Activated naive CD8-positive, alpha-beta T cell treated with anti-CD3 and anti-CD28 coated beads for 36 hours (primary cell): ENCODE results near the gene GLB1L. TPM values are rescaled to one million over a fixed set of nuclear protein-coding genes. Genes with fewer than 3 reads are reported as not detected.
"Not testable (repeated sequence)": the region's sequence is repeated elsewhere in the genome, so short reads cannot be mapped to it uniquely, and the experiment has no call there.

Experiments
- DNase-seq: peaks from one replicate; pipeline ENCODE4 v3.0.0; 2021
- H3K27ac Mint-ChIP-seq: one replicate; pipeline ENCODE4 v1.8.0; 2022; ENCODE audit warnings: mild to moderate bottlenecking, moderate library complexity, mixed read lengths
- H3K27me3 Mint-ChIP-seq: one replicate; pipeline ENCODE4 v1.8.0; 2022; ENCODE audit warnings: mild to moderate bottlenecking, mixed read lengths
- H3K36me3 Mint-ChIP-seq: one replicate; pipeline ENCODE4 v1.8.0; 2021; ENCODE audit warnings: mild to moderate bottlenecking, mixed read lengths
- H3K4me1 Mint-ChIP-seq: one replicate; pipeline ENCODE4 v1.8.0; 2021; ENCODE audit warnings: mixed read lengths
- H3K4me3 Mint-ChIP-seq: one replicate; pipeline ENCODE4 v1.8.0; 2022; ENCODE audit warnings: mild to moderate bottlenecking, moderate library complexity, mixed read lengths
- H3K9me3 Mint-ChIP-seq: one replicate; pipeline ENCODE4 v1.8.0; 2022; ENCODE audit warnings: mixed read lengths
- total RNA-seq, 2 experiments: library from RNA; stranded (reverse); gene quantifications; one replicate each; pipeline ENCODE4 v1.2.3, GENCODE V29; 2021

The GLB1L gene
- total RNA-seq, 2 experiments from 2014 or later = 1.6 to 3.0 TPM

DNA sequence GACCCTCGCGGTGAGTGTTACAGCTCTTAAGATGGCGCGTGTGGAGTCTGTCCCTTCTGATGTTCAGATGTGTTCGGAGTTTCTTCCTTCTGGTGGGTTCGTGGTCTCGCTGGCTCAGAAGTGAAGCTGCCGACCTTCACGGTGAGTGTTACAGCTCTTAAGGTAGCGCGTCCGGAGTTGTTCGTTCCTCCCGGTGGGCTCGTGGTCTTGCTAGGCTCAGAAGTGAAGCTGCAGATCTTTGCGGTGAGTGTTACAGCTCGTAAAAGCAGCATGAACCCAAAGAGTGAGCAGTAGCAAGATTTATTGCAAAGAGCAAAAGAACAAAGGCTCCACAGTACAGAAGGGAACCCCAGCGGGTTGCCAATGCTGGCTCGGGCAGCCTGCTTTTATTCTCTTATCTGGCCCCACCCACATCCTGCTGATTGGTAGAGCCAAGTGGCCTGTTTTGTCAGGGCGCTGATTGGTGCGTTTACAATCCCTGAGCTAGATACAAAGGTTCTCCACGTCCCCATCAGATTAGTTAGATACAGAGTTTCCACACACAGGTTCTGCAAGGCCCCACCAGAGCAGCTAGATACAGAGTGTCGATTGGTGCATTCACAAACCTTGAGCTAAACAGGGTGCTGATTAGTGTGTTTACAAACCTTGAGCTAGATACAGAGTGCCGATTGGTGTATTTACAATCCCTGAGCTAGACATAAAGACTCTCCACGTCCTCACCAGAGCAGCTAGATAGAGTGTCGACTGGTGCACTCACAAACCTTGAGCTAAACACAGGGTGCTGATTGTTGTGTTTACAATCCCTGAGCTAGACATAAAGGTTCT lies 44.5 kb downstream of the GLB1L start:
- Mint-ChIP-seq H3K4me1 (peaks cover 20% of the 10 kb centered on the region), H3K4me3 (peak overlapping the region; percentile 80), H3K27ac (peak overlapping the region; percentile 92), H3K36me3 (peaks cover 13% of the 10 kb centered on the region), H3K9me3 (peaks cover 17% of the 10 kb centered on the region)
- not testable (repeated sequence) for H3K27me3 Mint-ChIP-seq
- peak; percentile 69 for DNase-seq

DNA sequence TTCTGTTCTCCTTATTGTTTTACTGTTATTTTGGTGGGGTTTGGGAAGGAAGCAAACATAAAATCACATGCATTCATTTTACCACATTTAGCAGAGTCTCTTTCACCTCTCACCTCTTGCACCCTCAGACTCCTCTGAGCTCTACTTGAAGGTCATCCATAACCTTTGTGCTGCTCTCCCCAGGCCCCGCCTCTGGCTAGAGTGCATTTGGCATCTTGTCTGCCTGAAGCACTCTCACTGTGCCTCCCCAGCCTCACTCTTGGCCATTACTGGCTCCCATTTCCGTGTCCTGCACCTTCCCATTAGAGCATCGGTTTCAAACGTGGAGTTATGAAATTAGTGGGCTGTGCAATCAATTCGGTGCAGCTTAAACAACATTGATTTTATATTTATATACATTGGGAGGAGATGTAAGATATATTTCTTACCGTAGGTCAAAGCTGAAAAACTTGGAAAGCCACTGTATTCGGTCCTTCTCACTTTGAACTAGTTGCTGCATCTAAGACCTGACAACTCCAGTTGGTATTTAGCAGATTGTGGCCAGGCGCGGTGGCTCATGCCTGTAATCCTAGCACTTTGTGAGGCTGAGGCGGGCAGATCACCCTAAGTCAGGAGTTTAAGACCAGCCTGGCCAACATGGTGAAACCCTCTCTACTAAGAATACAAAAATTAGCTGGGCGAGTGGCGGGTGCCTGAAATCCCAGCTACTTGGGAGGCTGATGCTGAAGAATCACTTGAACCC lies 45.6 kb downstream of the GLB1L start:
- Mint-ChIP-seq H3K4me1 (peaks cover 20% of the 10 kb centered on the region), H3K27ac (peak overlapping the region; percentile 44), H3K4me3 (peak overlapping the region; percentile 80), H3K9me3 (peaks cover 17% of the 10 kb centered on the region), H3K27me3 (no peaks in the 10 kb centered on the region), H3K36me3 (peaks cover 13% of the 10 kb centered on the region)
- no peak for DNase-seq

DNA sequence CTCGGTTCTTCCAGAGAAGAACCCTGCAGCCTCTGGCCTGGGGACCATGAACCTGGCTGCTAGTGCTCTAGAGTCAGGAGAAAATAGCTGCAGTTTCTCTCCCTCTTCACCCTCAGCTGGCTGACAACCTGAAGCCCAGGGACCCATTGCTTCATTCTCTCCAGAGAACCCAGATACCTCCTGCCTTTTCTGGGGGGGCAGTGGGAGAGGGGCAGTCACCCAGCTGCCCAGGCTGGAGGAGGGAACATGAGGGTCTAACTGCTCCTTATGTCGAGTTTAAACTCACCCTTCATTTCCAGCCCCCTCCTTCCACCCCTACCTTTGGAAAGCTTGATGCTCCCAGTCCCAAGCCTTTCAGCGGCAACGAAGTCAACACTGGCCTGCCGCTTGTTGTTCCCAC lies 46.3 kb downstream of the GLB1L start:
- Mint-ChIP-seq H3K4me3 (peak overlapping the region; percentile 80), H3K27ac (no peak overlapping the region), H3K27me3 (no peaks in the 10 kb centered on the region), H3K9me3 (peaks cover 13% of the 10 kb centered on the region), H3K4me1 (peaks cover 20% of the 10 kb centered on the region), H3K36me3 (peaks cover 12% of the 10 kb centered on the region)
- DNase-seq = no peak

GRCh38 chr2:219197388-219197787 lies 47.9 kb downstream of the GLB1L start:
- Mint-ChIP-seq H3K9me3 (peaks cover 5% of the 10 kb centered on the region), H3K4me1 (peaks cover 20% of the 10 kb centered on the region), H3K36me3 (peaks cover 7% of the 10 kb centered on the region), H3K4me3 (no peak overlapping the region), H3K27me3 (no peaks in the 10 kb centered on the region), H3K27ac (no peak overlapping the region)
- DNase-seq = no peak

DNA sequence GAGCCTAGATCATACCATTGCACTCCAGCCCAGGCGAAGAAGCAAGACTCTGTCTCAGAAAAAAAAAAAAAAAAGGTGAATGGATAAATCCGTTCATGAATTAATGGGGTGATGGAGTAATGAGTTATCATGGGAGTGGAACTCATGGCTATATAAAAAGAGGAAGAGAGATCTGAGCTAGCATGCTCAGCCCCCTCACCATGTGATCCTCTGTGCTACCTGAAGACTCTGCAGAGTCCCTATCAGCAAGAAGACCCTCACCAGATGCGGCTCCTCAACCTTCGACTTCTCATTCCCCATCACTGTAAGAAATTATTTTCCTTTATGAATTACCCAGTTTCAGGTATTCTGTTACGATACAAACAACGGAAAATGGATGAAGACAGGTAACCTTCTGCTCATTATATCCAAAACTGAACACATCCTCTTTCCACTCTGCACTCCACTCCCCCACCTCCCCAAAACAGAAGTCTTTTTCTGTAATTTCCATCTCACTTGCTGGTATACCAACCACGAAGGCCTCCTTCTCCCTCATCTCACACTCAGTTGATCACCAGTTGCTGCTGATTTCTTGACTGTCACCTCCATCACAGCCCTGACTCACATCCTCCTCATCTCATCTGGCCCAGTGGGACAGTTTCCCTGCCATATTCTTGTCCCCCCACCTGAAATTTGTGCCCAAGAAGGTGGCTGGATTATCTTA lies 58.3 kb downstream of the GLB1L start:
- H3K27ac Mint-ChIP-seq = peak overlapping the region; percentile 80

More for the DNA sequence above, 58.3 kb downstream of the GLB1L start:
- Mint-ChIP-seq H3K27me3 (no peaks in the 10 kb centered on the region), H3K36me3 (peaks cover 12% of the 10 kb centered on the region), H3K4me1 (peaks cover 31% of the 10 kb centered on the region), H3K9me3 (no peaks in the 10 kb centered on the region), H3K4me3 (peak overlapping the region; percentile 7)
- DNase-seq = no peak

Other genes with a start within 250 kb of the GLB1L start
- gene CFAP65, start 203.9 kb downstream of the GLB1L start, total RNA-seq = not detected
- gene IHH, start 184.5 kb downstream of the GLB1L start, total RNA-seq = not detected
- 10 to 100 TPM; 19.8 to 21.1 TPM for gene NHEJ1, start 84.6 kb downstream of the GLB1L start, total RNA-seq
- gene SLC23A3, start 75.4 kb downstream of the GLB1L start, total RNA-seq = 1 to 10 TPM in 1 of 2 experiments, under 1 TPM in 1; 0.92 to 1.1 TPM
- 10 to 100 TPM; 44.1 to 50.2 TPM for gene CNPPD1, start 68.5 kb downstream of the GLB1L start, total RNA-seq
- gene RETREG2, start 67.2 kb downstream of the GLB1L start, total RNA-seq = 10 to 100 TPM; 54.2 to 57.7 TPM
- gene ZFAND2B, start 38.7 kb downstream of the GLB1L start, total RNA-seq = 10 to 100 TPM; 22.8 to 27.2 TPM
- gene ABCB6, start 26.5 kb downstream of the GLB1L start, total RNA-seq = 10 to 100 TPM; 20.4 to 21.3 TPM
- 10 to 100 TPM; 47.1 to 55.0 TPM for gene ATG9A, start 15.8 kb downstream of the GLB1L start, total RNA-seq
- gene ANKZF1, start 15.6 kb downstream of the GLB1L start, total RNA-seq = 100 to 1,000 TPM; 102 to 114 TPM
- 10 to 100 TPM; 27.8 to 30.7 TPM for gene STK16, start within 50 bp of the GLB1L start, total RNA-seq
- gene TUBA4B, start 7.8 kb upstream of the GLB1L start, total RNA-seq = not detected
- gene TUBA4A, start 8.5 kb upstream of the GLB1L start, total RNA-seq = 100 to 1,000 TPM; 208 to 212 TPM
- gene DNAJB2, start 33.9 kb upstream of the GLB1L start, total RNA-seq = 10 to 100 TPM; 43.8 to 47.5 TPM
- gene PTPRN, start 64.0 kb upstream of the GLB1L start, total RNA-seq = 1 to 10 TPM; 1.7 to 2.5 TPM
- gene RESP18, start 87.3 kb upstream of the GLB1L start, total RNA-seq = not detected
- gene DNPEP, start 142.5 kb upstream of the GLB1L start, total RNA-seq = 100 to 1,000 TPM; 122 to 123 TPM
- gene DES, start 172.9 kb upstream of the GLB1L start, total RNA-seq = under 1 TPM; 0.26 to 0.39 TPM
- gene SPEG, start 189.4 kb upstream of the GLB1L start, total RNA-seq = 1 to 10 TPM; 1.5 to 1.6 TPM